Vein endothelial cell (primary cell): ENCODE data around the gene SLC30A3. TPM values are rescaled to one million over a fixed set of nuclear protein-coding genes. Genes with fewer than 3 reads are reported as not detected.

ENCODE experiments used
- total RNA-seq: library from RNA; depleted of rRNA; stranded (reverse); fragments of >200 nt; gene quantifications from 2 replicates; pipeline ENCODE4 v1.2.3, GENCODE V29; 2012

The SLC30A3 gene, protein sequence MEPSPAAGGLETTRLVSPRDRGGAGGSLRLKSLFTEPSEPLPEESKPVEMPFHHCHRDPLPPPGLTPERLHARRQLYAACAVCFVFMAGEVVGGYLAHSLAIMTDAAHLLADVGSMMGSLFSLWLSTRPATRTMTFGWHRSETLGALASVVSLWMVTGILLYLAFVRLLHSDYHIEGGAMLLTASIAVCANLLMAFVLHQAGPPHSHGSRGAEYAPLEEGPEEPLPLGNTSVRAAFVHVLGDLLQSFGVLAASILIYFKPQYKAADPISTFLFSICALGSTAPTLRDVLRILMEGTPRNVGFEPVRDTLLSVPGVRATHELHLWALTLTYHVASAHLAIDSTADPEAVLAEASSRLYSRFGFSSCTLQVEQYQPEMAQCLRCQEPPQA
- 3.2 and 11.8 TPM in 2 replicates for total RNA-seq

DNA sequence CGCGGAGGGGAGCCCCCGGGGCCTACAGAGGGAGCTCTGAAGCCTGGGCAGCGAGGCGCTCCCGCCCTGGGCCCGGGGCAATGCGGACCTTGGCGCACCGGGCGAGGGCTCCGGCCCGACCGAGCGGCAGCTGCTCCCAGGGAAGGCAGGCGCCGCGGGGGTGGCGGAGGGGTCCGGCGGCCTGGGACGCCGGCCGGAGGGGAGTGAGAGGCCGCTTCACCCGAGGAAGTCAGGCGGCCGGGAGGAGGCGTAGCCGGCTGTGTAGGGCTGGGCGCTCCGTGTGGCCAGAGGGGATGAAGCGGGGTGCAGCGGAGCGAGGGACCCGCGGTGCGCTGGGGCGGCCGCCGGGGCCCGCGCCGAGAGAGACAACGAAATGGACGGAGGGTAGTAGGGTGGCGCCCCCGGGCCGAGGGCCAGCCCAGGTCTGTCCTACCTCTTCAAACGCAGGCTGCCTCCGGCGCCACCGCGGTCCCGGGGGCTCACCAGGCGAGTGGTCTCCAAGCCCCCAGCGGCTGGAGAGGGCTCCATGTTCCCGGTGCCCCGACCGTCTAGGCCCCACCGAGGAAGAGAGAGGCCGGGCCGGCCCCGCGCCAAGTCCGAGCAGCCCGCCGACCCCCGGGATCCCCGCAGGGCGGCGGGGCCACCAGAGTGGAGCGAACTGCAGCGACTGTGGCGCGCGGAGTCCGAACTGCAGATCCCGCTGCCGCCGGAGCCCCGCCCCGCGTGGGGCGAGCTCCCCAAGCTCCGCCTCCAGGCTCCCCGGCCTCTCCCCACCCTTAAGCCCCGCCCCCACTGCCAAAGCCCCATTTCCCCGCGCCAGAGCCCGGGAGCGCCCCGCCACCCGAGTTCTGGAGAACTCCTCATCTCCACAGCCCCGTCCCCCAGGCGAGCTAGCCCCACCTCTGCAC lies at the start of gene SLC30A3:
Gene SLC30A3, minus strand, starts transcription at position 669 of the 908 bp plus-strand sequence. Its CDS starts 141 bp downstream, at position 528.

DNA sequence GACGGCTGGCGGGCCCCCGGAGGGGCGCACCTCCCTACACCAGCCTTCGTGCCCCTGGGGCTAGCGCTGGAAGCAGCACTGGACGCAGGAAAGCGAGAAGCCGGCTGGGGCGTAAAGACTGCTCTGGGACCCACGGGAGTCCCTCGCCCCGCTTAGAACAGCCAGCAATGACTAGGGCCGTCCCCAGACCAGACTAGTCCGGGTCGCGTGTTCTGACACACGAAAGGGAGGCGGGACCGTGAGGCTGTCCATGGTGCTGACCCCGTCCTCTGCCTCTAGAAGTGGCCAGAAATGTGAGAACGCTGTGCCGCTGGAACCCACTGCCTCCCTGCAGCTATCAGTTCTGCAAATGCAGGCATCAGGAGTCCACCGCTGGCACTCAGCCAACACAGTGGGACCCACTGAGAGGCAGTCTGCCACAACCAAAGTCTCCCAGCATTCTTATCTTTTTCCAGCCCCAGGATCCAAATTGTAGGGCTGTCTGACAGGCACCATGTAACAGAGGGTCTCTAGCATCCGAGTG lies 45.6 kb upstream of the SLC30A3 start, which contains the start of gene UCN:
Gene UCN, minus strand, starts transcription at position 87 of the 523 bp plus-strand sequence. CDS start 550 bp downstream, outside the sequence.

DNA sequence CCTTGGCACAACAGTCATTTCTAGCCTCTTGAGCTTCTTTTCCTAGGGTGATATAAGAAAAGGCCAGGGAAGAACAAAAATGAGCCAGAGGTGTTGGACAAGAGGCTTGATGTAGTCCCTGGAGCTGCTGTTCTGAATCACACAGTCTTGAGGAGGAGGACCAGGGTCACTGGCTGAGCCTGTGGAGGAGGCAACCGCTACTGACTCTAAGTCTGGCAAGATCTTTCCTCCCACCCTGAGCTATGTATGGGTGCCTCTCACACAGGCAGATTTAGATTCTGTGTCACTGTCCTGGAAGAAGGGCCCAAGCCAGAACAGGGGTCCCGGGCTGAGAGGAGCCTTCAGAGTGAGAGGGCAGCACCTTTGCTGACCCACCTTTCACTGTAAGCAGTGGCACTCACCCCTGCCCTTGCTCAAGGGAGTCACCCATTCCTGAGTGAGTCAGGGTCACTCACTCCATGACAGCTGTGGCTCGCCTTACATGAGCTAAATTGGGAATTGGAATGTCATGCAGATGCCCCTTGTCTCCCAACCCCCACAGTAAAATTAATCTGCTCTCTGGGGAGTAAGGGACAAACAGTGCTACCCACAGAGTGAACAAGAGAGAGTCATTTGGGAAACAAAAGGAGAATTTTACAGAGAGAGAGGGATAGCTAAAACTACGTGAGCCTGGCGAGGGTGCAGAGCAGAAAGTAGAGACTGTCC lies 19.2 kb upstream of the SLC30A3 start, which contains the start of gene TRIM54:
Gene TRIM54, plus strand, starts transcription at position 575 of the 705 bp plus-strand sequence. CDS start 303 bp downstream, outside the sequence.

DNA sequence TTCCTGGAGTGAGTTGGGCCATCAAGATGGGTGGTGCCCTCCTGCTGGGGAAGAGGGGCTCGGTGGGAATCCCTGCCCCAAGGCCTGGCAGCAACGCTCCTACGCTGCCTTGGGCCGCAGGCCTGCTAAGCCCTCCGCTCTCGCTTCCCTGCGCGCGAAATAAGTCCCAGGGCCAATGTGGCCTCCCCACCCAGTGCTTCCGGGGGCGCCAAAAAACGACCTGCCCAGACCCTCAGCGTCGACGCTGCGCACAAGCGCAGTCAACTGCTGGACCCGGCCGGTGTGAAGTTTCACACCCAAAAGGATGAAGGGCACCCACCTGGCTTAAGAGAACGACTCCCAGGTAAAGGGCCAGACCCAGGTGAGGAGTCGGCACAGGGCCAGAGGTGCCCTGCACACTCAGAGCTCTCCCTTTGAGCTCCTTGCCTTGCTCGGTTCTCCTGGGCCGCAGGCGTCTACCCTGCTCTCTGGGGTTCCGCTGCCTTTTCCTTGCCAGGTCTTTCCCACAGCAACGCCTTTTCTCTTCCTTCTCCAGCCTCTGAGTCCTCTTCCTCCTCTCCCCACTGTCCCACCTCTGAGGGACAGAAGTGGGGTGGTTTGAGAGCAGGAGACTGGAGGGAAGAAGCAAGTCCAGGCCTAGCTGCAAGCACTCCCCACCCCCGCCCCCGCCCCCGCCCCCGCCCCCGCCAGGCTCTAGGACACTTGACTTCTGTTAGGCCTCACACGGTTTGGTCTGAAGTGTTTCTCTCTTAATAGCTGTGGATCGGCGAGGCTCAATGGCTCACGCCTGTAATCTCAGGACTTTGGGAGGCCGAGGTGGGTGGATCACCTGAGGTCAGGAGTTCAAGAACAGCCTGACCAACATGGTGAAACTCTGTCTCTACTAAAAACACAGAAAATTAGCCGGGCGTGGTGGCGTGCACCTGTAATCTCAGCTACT lies 12.6 kb upstream of the SLC30A3 start, which contains the start of gene DNAJC5G:
Gene DNAJC5G, plus strand, starts transcription at position 223 of the 940 bp plus-strand sequence. CDS start 1,296 bp downstream, outside the sequence.

DNA sequence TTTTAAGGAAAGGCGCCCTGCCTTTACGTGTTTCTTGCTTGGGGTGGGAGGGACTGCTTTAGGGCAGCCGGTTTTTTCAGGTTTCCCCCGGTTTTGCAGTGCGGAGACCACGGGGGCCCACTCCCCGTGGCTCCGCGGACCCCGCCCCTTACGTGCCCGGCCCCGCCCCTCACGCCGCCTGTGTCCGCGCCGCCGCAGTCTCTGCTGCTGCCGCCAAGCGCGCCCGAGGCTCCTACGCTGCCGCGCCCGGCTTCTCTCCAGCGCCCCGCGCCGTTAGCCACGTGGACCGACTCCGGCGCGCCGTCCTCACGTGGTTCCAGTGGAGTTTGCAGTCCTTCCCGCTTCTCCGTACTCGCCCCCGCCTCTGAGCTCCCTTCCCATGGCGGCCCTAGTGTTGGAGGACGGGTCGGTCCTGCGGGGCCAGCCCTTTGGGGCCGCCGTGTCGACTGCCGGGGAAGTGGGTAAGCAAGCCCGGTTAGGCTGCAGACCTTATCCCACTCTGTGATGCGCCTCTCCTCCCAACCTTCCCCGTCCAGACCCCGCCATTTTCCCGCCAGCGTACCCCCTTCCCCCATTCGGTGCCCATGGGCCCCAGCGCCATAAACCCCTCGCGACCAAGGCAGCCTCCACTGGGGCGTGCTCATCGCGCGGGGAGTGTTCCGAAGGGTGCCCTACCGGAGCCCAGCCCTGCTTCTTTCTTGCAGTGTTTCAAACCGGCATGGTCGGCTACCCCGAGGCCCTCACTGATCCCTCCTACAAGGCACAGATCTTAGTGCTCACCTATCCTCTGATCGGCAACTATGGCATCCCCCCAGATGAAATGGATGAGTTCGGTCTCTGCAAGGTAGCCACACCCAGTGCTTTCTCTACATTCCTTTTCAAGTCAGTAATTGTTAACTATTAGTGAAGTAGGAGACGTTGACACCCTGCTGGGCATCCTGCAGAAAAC lies 45.4 kb downstream of the SLC30A3 start, which contains the start of gene CAD:
Gene CAD, plus strand, starts transcription at position 197 of the 949 bp plus-strand sequence. Its CDS starts 183 bp downstream, at position 380.

DNA sequence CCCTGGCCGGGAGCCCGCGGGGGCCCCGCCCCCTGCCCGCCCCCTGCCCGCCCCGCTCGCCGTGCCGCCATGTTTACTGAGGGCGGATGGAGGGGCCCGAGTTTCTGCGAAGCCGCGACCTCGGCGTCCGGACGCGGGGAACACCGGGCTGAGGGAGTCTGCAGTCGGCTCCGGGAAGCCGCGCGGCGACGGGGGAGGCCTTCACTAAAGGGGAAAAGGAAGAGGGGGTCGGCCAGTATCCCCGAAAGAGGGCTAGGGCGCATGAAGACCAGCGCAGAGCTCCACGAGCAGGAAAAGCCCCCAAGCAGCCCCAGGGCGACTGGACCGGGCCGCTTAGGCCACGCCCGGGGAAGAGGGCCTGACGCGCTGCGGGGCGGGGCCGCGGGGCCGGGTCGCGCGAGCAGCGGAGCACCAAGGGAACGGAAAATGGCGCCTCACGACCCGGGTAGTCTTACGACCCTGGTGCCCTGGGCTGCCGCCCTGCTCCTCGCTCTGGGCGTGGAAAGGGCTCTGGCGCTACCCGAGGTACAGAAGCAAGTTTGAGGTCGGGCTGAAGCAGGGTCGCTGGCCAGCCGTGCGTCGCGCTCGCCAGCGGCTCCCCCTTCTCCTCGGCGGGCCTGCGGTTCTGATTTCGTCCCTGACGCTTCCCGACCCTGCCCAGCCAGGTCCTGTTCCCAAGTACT lies 50.8 kb downstream of the SLC30A3 start, which contains the start of the genes ATRAID and SLC5A6:
Gene ATRAID, plus strand, starts transcription at position 99 of the 683 bp plus-strand sequence. Its CDS starts 328 bp downstream, at position 427.
Gene SLC5A6, minus strand, starts transcription at position 326 of the 683 bp plus-strand sequence. CDS start 4,618 bp downstream, outside the sequence.

Other genes starting within 250 kb of the SLC30A3 start
- gene TMEM214, start 230.1 kb downstream of the SLC30A3 start, total RNA-seq: 53.2 and 73.8 TPM in 2 replicates
- 30.4 and 32.0 TPM in 2 replicates for gene AGBL5, start 211.4 kb downstream of the SLC30A3 start, total RNA-seq
- gene OST4, start 191.4 kb downstream of the SLC30A3 start, total RNA-seq: 212 and 355 TPM in 2 replicates
- 1.4 and 2.9 TPM in 2 replicates for gene EMILIN1, start 184.4 kb downstream of the SLC30A3 start, total RNA-seq
- 0.98 and 2.6 TPM in 2 replicates for gene KHK, start 176.3 kb downstream of the SLC30A3 start, total RNA-seq
- gene CGREF1, start 143.9 kb downstream of the SLC30A3 start, total RNA-seq: 3.2 and 8.5 TPM in 2 replicates
- under 0.01 TPM in 1 of 2 replicates, not detected in the other for gene ABHD1, start 139.2 kb downstream of the SLC30A3 start, total RNA-seq
- 39.0 and 43.1 TPM in 2 replicates for gene PREB, start 128.4 kb downstream of the SLC30A3 start, total RNA-seq
- not detected in 2 replicates for gene PRR30, start 123.6 kb downstream of the SLC30A3 start, total RNA-seq
- not detected in 2 replicates for gene TCF23, start 114.0 kb downstream of the SLC30A3 start, total RNA-seq
- 120 and 128 TPM in 2 replicates for gene ATRAID, start 51.0 kb downstream of the SLC30A3 start, total RNA-seq
- gene SLC5A6, start 50.8 kb downstream of the SLC30A3 start, total RNA-seq: 29.7 and 41.7 TPM in 2 replicates
- 41.7 and 41.8 TPM in 2 replicates for gene CAD, start 45.7 kb downstream of the SLC30A3 start, total RNA-seq
- 0.19 and 0.98 TPM in 2 replicates for gene DNAJC5G, start 12.4 kb upstream of the SLC30A3 start, total RNA-seq
- gene TRIM54, start 19.4 kb upstream of the SLC30A3 start, total RNA-seq: 0.10 and 0.33 TPM in 2 replicates
- gene UCN, start 45.4 kb upstream of the SLC30A3 start, total RNA-seq: 0.38 and 1.3 TPM in 2 replicates
- gene MPV17, start 60.0 kb upstream of the SLC30A3 start, total RNA-seq: 75.0 and 79.4 TPM in 2 replicates
- 52.6 and 53.2 TPM in 2 replicates for gene GTF3C2, start 93.7 kb upstream of the SLC30A3 start, total RNA-seq
- 28.7 and 32.4 TPM in 2 replicates for gene EIF2B4, start 107.3 kb upstream of the SLC30A3 start, total RNA-seq
- 112 and 136 TPM in 2 replicates for gene SNX17, start 107.6 kb upstream of the SLC30A3 start, total RNA-seq
- 8.6 and 11.1 TPM in 2 replicates for gene ZNF513, start 117.7 kb upstream of the SLC30A3 start, total RNA-seq
- 108 and 120 TPM in 2 replicates for gene PPM1G, start 146.5 kb upstream of the SLC30A3 start, total RNA-seq
- gene NRBP1, start 165.6 kb upstream of the SLC30A3 start, total RNA-seq: 138 and 167 TPM in 2 replicates
- gene KRTCAP3, start 179.3 kb upstream of the SLC30A3 start, total RNA-seq: not detected in 2 replicates
- gene IFT172, start 226.7 kb upstream of the SLC30A3 start, total RNA-seq: 15.0 and 17.0 TPM in 2 replicates
- 30.6 and 36.6 TPM in 2 replicates for gene FNDC4, start 232.2 kb upstream of the SLC30A3 start, total RNA-seq
- gene GCKR, start 233.8 kb upstream of the SLC30A3 start, total RNA-seq: 0.98 and 3.2 TPM in 2 replicates